NCI-H1105 (cell line): Measurements from ENCODE around the gene PTPRD.

Experiments
- DNase-seq: peaks from one replicate; lab custom pipeline; 2025; lab: John Stamatoyannopoulos, UW

The PTPRD gene

GRCh38 chr9:8683496-8683895, 1929.3 kb downstream of the PTPRD start:
- no peak for DNase-seq

- DNase-seq: no peak
Measured at GRCh38 chr9:8680658-8681057, 1932.1 kb downstream of the PTPRD start.

- peak; percentile 71 for DNase-seq
Measured at GRCh38 chr9:8680157-8680556, 1932.6 kb downstream of the PTPRD start.

GRCh38 chr9:8679371-8679822, 1933.4 kb downstream of the PTPRD start:
- peak; percentile 6 for DNase-seq

- DNase-seq: no peak
Measured at GRCh38 chr9:8677741-8678140, 1935.1 kb downstream of the PTPRD start.

- no peak for DNase-seq
Measured at GRCh38 chr9:8674536-8674935, 1938.3 kb downstream of the PTPRD start.

- no peak for DNase-seq
Measured at GRCh38 chr9:8673830-8674229, 1939.0 kb downstream of the PTPRD start.

GRCh38 chr9:8670751-8671150, 1942.1 kb downstream of the PTPRD start:
- DNase-seq: no peak

- DNase-seq: no peak
Measured at GRCh38 chr9:8668751-8669150, 1944.1 kb downstream of the PTPRD start.

GRCh38 chr9:8668231-8668630, 1944.6 kb downstream of the PTPRD start:
- no peak for DNase-seq

GRCh38 chr9:8666060-8666459, 1946.7 kb downstream of the PTPRD start:
- no peak for DNase-seq

GRCh38 chr9:8660383-8660782, 1952.4 kb downstream of the PTPRD start:
- no peak for DNase-seq

GRCh38 chr9:8659108-8659507, 1953.7 kb downstream of the PTPRD start:
- no peak for DNase-seq

- DNase-seq: no peak
Measured at GRCh38 chr9:8655071-8655470, 1957.7 kb downstream of the PTPRD start.

GRCh38 chr9:8653855-8654254, 1958.9 kb downstream of the PTPRD start:
- DNase-seq: no peak

GRCh38 chr9:8653111-8653510, 1959.7 kb downstream of the PTPRD start:
- DNase-seq: no peak

- peak; percentile 3 for DNase-seq
Measured at GRCh38 chr9:8652255-8652654, 1960.5 kb downstream of the PTPRD start.

- no peak for DNase-seq
Measured at GRCh38 chr9:8651846-8652215, 1961.0 kb downstream of the PTPRD start.

- DNase-seq: no peak
Measured at GRCh38 chr9:8651070-8651845, 1961.5 kb downstream of the PTPRD start.

GRCh38 chr9:8649807-8650206, 1963.0 kb downstream of the PTPRD start:
- DNase-seq: no peak

- DNase-seq: no peak
Measured at GRCh38 chr9:8649160-8649559, 1963.6 kb downstream of the PTPRD start.

GRCh38 chr9:8648271-8648845, 1964.4 kb downstream of the PTPRD start:
- no peak for DNase-seq

- DNase-seq: no peak
Measured at GRCh38 chr9:8647824-8648223, 1965.0 kb downstream of the PTPRD start.

- DNase-seq: no peak
Measured at GRCh38 chr9:8644571-8644970, 1968.2 kb downstream of the PTPRD start.
